Epidermal melanocyte (primary cell): ENCODE results near the gene LHX2.
"Not testable (repeated sequence)": the region's sequence is repeated elsewhere in the genome, so short reads cannot be mapped to it uniquely, and the experiment has no call there.

Source experiments
- DNase-seq: peaks from one replicate; pipeline ENCODE4 v3.0.0; 2011; ENCODE audit warnings: low spot score; ENCODE audit not compliant: insufficient read length

LHX2 gene

GRCh38 chr9:124011460-124012301, at the start of gene LHX2:
Gene LHX2 (plus strand): TSS chr9:124011768. CDS start chr9:124012349, 581 bp downstream.
- peak; percentile 63 for DNase-seq

- no peak for DNase-seq
Observed at GRCh38 chr9:123964761-123965160, 46.8 kb upstream of the LHX2 start.

GRCh38 chr9:123965801-123966686, 45.5 kb upstream of the LHX2 start:
- no peak for DNase-seq

GRCh38 chr9:123967323-123967722, 44.2 kb upstream of the LHX2 start:
- DNase-seq = no peak

- DNase-seq = no peak
Observed at GRCh38 chr9:123972618-123973017, 39.0 kb upstream of the LHX2 start.

GRCh38 chr9:123973590-123974223, 37.9 kb upstream of the LHX2 start:
- no peak for DNase-seq

- DNase-seq = no peak
Observed at GRCh38 chr9:123974471-123974870, 37.1 kb upstream of the LHX2 start.

GRCh38 chr9:123975871-123976270, 35.7 kb upstream of the LHX2 start:
- no peak for DNase-seq

- not testable (repeated sequence) for DNase-seq
Observed at GRCh38 chr9:123976579-123976978, 35.0 kb upstream of the LHX2 start.

GRCh38 chr9:123978981-123979380, 32.6 kb upstream of the LHX2 start:
- DNase-seq = no peak

GRCh38 chr9:123982535-123982934, 29.0 kb upstream of the LHX2 start:
- DNase-seq = no peak

- DNase-seq = no peak
Observed at GRCh38 chr9:123983047-123983446, 28.5 kb upstream of the LHX2 start.

- DNase-seq = no peak
Observed at GRCh38 chr9:123984802-123985201, 26.8 kb upstream of the LHX2 start.

- no peak for DNase-seq
Observed at GRCh38 chr9:123985869-123986268, 25.7 kb upstream of the LHX2 start.

GRCh38 chr9:123990427-123990826, 21.1 kb upstream of the LHX2 start:
- DNase-seq = no peak

GRCh38 chr9:123992679-123993078, 18.9 kb upstream of the LHX2 start:
- DNase-seq = not testable (repeated sequence)

- DNase-seq = no peak
Observed at GRCh38 chr9:123996731-123997421, 14.7 kb upstream of the LHX2 start.

GRCh38 chr9:123997665-123998277, 13.8 kb upstream of the LHX2 start:
- DNase-seq = no peak

GRCh38 chr9:123998278-123998925, 13.2 kb upstream of the LHX2 start:
- DNase-seq = no peak

GRCh38 chr9:123998970-123999621, 12.5 kb upstream of the LHX2 start:
- no peak for DNase-seq
